ENCODE data around the gene ASXL2. TPM values are rescaled to one million over a fixed set of nuclear protein-coding genes. Genes with fewer than 3 reads are reported as not detected.
"Not testable (repeated sequence)": the region's sequence is repeated elsewhere in the genome, so short reads cannot be mapped to it uniquely, and the experiment has no call there.

Gene ASXL2
- polyA plus RNA-seq (2012; ENCODE audit: insufficient read depth, insufficient read length) = 12.7 TPM

DNA sequence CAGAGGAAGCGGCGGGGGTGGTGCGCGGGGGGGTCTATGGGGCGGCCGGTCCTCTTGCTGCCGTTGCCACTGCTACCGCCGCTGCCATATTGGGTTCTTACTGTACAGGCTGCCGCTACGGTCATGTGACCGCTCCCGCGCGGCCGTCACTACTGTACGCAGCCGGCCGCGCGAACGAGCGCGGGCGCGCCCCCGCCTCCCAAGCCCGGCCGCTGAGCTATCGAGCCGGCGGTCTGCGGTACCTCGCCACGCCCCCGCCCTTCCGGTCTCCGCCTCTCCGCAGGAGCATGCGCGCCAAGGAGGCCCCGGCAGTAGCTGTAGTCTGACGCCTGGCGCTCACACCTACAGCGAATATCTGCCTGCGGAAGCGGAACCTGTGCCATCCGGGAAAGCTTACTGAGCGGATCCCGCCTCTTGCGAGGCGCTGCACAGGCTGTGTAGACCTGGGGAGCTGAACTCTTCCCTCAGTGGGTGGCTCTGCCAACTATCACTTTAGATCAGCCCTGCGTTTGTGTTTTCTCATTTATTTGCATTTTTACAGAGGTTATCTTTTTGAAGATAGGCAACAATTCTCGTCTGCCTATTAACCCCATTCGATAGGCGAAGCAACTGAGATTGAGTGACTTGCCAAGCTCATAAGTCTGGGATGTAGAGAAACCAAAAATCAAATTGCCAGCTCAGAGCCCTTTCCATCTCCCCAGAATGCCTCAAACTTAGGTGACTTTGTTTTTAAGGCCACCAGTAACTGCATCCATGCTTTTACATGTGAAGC lies at the start of gene ASXL2:
ASXL2 (minus strand) TSS at position 127 of the 772 bp plus-strand sequence. CDS start 265 bp downstream, outside the sequence.
- H3K4me3 ChIP-seq (ENCODE audit: low read length) = peak within 1 kb of the TSS; percentile 98
- peak; percentile 96 for DNase-seq (ENCODE audit: low read depth, low spot score)

DNA sequence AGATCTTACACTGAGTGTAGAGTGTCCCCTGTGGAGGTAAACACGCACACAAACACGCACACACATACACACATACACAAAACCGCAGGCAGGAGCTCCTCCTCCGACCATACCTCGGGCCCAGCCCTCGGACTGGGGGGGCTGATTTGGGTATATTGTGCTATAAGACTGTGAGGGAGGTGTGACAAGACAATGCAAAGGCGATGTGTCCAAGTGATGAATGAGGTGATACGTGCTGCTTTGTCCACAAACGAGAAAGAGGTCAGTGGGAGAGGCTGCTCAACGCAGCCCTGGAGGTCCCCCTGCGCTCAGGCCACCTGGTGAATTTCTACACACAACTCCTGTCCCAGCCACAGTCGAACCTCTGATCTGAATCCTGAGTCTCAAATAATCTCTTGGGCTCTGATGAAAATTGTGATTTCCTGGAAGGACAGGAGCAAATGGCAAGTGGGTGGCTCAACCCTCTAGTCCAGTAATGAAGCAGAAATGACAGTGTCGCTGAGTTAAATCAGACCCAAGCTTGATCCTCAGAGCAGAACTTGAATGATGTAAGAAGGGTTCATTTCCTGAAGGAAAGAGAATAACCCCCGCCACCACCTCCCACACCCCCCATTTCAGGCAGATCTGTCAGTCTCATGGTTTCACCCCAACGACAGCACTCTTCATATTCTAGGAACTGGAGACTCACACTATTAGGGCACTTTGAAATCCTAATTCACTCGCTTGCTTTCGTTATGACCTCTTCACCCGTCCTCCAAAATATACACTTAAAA lies 48.9 kb upstream of the ASXL2 start:
- H3K4me3 ChIP-seq (ENCODE audit: low read length) = no peak overlapping the region
- DNase-seq (ENCODE audit: low read depth, low spot score) = no peak

- no peak for DNase-seq (ENCODE audit: low read depth, low spot score)
- no peak overlapping the region for H3K4me3 ChIP-seq (ENCODE audit: low read length)
Measured at GRCh38 chr2:25922501-25922900, 44.2 kb upstream of the ASXL2 start.

DNA sequence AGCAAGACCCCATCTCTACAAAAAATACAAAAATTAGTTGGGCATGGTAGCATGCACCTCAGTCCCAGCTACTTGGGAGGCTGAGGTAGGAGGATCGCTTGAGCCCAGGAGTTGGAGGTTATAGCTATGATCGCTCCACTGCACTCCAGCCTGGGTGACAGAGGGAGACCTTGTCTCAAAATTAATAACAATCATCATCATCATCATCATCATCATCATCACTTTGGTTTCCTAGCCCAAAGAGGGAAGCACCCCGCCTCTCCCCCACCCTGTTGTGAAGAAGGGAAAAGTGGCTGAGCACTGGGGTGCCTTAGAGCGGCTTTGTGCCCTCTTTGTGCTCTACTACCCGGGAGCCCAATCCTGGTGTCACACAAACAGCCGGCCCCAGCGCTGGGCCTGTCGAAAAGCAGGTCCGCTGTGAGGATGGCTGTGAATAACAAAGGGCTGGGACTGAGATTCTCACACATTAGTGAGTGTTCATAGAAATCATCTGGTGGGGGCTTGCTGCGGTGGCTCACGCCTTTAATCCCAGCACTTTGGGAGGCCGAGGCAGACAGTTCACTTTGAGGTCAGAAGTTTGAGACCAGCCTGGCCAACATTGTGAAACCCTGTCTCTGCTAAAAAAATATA lies 42.6 kb upstream of the ASXL2 start:
- DNase-seq (ENCODE audit: low read depth, low spot score) = no peak

GRCh38 chr2:25920336-25920735 lies 42.0 kb upstream of the ASXL2 start:
- no peak for DNase-seq (ENCODE audit: low read depth, low spot score)
- H3K4me3 ChIP-seq (ENCODE audit: low read length) = no peak overlapping the region

More for the DNA sequence above, 42.6 kb upstream of the ASXL2 start:
- no peak overlapping the region for H3K4me3 ChIP-seq (ENCODE audit: low read length)

- no peak for DNase-seq (ENCODE audit: low read depth, low spot score)
Measured at GRCh38 chr2:25917832-25918231, 39.5 kb upstream of the ASXL2 start.

GRCh38 chr2:25917411-25917810 lies 39.1 kb upstream of the ASXL2 start:
- not testable (repeated sequence) for DNase-seq (ENCODE audit: low read depth, low spot score); H3K4me3 ChIP-seq (ENCODE audit: low read length)

More at GRCh38 chr2:25917832-25918231, 39.5 kb upstream of the ASXL2 start:
- no peak overlapping the region for H3K4me3 ChIP-seq (ENCODE audit: low read length)

DNA sequence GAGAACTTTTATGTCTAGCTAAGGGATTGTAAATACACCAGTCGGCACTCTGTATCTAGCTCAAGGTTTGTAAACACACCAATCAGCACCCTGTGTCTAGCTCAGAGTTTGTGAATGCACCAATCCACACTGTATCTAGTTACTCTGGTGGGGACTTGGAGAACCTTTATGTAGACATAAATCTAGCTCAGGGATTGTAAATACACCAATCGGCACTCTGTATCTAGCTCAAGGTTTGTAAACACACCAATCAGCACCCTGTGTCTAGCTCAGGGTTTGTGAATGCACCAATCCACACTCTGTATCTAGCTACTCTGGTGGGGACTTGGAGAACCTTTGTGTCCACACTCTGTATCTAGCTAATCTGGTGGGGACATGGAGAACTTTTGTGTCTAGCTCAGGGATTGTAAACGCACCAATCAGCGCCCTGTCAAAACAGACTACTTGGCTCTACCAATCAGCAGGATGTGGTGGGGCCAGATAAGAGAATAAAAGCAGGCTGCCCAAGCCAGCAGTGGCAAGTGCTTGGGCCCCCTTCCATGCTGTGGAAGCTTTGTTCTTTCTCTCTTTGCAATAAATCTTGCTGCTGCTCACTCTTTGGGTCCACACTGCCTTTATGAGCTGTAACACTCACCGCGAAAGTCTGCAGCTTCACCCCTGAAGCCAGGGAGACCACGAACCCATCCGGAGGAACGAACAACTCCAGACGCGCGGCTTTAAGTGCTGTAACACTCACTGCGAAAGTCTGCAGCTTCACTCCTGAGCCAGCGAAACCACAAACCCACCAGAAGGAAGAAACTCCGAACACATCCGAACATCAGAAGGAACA lies 37.9 kb upstream of the ASXL2 start:
- peak; percentile 85 for DNase-seq (ENCODE audit: low read depth, low spot score)
- H3K4me3 ChIP-seq (ENCODE audit: low read length) = peak overlapping the region; percentile 36

DNA sequence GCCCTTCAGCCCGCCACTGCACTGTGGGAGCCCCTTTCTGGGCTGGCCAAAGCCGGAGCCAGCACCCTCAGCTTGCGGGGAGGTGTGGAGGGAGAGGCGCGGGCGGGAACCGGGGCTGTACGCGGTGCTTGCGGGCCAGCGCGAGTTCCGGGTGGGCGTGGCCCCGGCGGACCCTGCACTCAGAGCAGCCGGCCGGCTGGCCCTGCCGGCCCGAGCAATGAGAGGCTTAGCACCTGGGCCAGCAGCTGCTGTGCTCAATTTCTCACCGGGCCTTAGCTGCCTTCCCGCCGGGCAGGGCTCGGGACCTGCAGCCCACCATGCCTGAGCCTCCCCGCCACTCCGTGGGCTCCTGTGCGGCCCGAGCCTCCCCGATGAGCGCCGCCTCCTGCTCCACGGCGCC lies 37.1 kb upstream of the ASXL2 start:
- H3K4me3 ChIP-seq (ENCODE audit: low read length); DNase-seq (ENCODE audit: low read depth, low spot score): not testable (repeated sequence)

DNA sequence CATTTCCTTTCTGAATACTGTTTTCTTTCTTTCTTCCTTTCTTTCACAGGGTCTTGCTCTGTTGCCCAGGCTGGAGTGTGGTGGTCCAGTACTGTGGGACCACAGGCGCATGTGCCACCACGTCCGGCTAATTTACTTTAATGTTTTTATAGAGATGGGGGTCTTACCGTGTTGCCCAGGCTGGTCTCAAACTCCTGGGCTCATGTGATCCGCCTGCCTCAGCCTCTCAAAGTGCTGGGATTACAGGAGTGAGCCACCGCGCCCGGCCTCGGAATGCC lies 35.3 kb upstream of the ASXL2 start:
- H3K4me3 ChIP-seq (ENCODE audit: low read length) = not testable (repeated sequence)

GRCh38 chr2:25912851-25913695 lies 34.8 kb upstream of the ASXL2 start:
- no peak overlapping the region for H3K4me3 ChIP-seq (ENCODE audit: low read length)

More for the DNA sequence above, 35.3 kb upstream of the ASXL2 start:
- not testable (repeated sequence) for DNase-seq (ENCODE audit: low read depth, low spot score)

GRCh38 chr2:25909574-25909973 lies 31.3 kb upstream of the ASXL2 start:
- not testable (repeated sequence) for H3K4me3 ChIP-seq (ENCODE audit: low read length); DNase-seq (ENCODE audit: low read depth, low spot score)

More at GRCh38 chr2:25912851-25913695, 34.8 kb upstream of the ASXL2 start:
- DNase-seq (ENCODE audit: low read depth, low spot score) = peak; percentile 18

DNA sequence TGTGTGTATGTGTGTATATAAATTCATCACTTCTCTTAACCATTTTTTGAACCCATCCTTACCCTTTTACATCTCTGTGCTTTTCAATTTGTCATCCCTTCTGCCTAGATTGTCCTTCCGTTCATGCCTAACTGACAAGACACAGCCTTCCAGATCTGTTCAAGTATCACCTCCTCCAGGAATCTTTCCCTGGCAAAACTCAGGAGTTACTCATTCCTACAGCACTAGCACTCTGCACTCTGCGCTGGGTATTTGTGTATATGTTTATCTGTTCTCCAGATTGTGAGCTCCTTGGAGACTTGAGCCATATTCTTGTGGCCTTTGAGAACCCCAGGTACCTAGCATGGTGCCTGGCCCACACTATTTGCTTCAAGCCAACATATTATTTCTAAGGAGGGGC lies 26.8 kb upstream of the ASXL2 start:
- no peak overlapping the region for H3K4me3 ChIP-seq (ENCODE audit: low read length)
- DNase-seq (ENCODE audit: low read depth, low spot score) = no peak

DNA sequence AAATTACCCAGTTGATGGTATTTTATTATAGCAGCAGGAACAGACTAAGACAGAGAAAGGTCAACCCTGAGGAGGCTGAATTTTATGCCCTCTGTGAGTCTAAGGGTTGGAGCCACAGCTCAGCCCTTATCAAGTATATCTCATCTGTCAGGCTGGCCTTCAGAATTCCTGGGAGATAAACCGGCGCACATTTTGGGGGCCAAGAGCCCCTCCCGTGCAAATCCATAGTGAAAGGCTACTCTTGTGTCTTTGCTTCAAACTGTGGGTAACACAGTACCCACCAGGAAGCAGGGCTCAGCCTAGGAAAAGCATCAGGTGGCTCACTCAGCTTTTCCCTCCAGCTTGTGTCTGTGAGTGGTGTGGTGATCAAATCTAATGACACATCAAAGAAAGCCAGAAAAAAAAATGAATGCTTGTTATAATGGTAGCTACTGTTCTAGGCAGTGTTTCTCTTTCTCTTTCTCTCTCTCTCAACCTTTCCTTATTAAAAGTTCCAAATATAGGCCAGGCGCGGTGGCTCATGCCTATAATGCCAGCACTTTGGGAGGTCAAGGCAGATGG lies 25.0 kb upstream of the ASXL2 start:
- no peak overlapping the region for H3K4me3 ChIP-seq (ENCODE audit: low read length)
- DNase-seq (ENCODE audit: low read depth, low spot score) = no peak

DNA sequence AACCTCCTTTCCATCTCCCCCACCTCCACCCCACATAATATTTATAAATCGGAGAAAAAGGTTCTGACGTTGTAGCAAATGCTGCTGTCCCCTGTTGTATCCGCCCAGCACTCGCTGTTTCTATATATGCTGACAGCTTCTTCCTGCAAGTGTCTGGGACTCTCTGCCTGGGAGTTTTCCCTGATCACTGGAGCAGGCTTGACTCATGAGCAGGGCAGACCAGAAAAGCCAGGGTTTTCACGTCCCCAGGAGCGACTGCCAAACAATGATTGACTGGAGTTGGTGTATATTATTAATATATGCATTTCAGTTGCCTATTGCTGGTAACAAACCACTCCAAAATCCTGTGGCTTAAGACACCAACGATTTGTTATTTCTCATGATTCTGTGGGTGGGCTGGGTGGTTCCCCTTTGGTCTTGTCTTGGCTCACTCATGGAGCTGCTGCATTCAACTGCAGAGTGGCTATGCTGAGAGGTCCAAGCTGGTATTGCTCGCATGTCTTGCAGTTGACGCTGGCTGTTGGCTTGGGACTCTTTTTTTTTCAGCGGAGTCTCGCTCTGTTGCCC lies 21.2 kb upstream of the ASXL2 start:
- H3K4me3 ChIP-seq (ENCODE audit: low read length) = no peak overlapping the region
- DNase-seq (ENCODE audit: low read depth, low spot score) = no peak

- no peak for DNase-seq (ENCODE audit: low read depth, low spot score)
Measured at GRCh38 chr2:25897506-25897905, 19.2 kb upstream of the ASXL2 start.

DNA sequence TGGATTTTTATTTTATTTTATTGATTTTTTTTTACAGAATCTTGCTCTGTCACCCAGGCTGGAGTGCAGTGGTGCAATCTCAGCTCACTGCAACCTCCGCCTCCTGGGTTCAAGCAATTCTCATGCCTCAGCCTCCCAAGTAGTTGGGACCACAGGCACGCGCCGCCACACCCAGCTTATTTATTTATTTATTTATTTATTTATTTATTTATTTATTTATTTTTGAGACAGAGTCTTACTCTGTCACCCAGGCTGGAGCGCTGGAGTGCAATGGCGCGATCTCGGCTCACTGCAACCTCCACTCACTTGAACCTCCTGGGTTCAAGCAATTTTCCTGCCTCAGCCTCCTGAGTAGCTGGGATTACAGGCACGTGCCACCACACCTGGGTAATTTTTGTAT lies 18.0 kb upstream of the ASXL2 start:
- H3K4me3 ChIP-seq (ENCODE audit: low read length); DNase-seq (ENCODE audit: low read depth, low spot score): not testable (repeated sequence)

More at GRCh38 chr2:25897506-25897905, 19.2 kb upstream of the ASXL2 start:
- no peak overlapping the region for H3K4me3 ChIP-seq (ENCODE audit: low read length)

- DNase-seq (ENCODE audit: low read depth, low spot score) = no peak
- no peak overlapping the region for H3K4me3 ChIP-seq (ENCODE audit: low read length)
Measured at GRCh38 chr2:25895610-25896009, 17.3 kb upstream of the ASXL2 start.

Data from Jurkat, Clone E6-1 (cell line).